Measurements from ENCODE around the gene LRRC3.

LRRC3 gene

DNA sequence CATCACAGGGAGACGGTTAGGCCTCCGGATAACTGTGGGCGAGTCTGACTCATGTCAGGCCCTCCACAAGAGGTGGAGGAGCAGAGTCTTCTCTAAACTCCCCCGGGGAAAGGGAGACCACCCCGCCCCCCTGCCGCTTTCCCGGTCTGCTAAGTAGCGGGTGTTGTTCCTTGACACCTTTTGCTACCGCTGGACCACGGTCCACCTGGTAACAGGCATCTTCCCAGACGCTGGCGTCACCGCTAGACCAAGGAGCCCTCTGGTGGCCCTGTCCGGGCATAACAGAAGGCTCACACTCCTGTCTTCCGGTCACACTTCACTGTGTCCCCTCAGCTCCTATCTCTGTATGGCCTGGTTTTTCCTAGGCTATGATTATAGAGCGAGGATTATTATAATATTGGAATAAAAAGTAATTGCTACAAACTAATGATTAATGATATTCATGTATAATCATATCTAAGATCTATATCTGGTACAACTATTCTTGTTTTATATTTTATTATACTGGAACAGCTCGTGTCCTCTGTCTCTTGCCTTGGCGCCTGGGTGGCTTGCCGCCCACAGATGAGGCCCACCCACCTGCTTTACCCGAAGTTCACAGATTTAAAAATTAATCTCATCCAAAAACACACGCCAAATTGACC is 24.4 kb downstream of the LRRC3 start:
- peak; percentile 46 for DNase-seq (ENCODE audit: low spot score)

DNA sequence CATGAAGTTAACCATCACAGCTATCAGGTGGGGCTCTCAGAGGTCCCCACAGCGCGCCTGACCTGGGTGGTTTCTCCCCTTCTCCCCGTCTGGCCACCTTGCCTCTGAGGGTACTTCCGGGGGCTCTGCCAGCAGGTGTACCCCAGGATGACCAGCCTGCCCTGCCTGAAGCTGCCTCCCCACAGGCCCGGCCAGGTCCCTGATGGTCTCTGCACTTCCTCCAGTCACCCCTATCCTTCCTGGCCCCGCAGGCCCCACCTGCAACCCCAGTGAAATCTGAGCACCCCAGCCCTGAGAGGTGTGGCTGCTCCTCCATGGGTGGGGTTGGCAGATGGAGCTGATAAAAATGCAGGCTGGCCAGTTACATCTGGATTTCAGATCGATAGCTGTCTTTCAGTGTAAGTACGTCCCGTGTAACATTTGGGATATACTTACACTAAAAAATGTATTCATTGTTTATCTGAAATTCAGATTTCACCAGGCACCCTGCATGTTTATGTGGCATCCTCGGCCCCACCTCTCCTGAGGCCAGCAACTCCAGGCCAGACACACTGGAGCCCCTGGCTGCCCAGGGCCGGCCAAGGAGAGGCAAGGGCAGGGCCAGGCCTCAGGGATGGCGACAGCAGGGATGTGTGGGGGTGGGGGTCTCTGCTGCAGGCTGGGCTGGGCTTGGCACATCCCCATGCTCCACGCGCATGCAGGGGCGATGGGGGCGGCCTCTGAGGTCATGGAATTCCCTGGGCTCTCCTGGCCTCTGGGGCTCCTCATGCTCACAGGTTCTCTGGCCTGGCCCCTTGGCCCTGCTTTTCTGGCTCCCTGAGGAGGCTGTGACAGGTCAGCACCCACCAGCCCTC is 25.1 kb downstream of the LRRC3 start:
- DNase-seq (ENCODE audit: low spot score), result no peak

DNA sequence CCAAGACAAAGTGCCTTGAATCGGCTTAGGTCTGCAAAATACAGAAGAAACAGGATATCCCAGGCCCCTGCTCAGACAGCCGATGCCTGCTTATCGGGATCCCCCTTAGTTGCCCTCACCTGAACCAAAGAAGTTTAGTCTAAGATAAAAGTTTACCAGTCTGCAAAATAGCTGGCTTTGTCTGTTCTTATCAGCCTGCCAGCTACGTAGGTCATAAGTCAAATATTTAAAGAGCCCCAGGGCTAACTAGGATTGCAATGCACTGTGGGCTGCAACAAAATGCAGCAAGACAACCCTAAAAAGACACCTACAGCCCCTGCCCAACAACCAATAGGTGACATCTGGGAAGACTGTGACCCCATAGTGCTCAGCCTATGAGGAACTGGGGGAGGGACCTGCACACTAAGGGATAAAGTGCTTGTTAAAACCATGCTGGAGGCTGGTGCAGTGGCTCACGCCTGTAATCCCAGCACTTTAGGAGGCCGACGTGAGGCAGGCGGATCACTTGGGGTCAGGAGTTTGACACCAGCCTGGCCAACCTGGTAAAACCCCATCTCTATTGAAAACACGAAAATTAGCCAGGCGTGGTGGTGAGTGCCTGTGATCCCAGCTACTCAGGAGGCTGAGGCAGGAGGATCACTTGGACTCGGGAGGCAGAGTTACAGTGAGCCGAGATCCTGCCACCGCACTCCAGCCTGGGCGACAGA is 27.4 kb downstream of the LRRC3 start:
- no peak for DNase-seq (ENCODE audit: low spot score)

DNA sequence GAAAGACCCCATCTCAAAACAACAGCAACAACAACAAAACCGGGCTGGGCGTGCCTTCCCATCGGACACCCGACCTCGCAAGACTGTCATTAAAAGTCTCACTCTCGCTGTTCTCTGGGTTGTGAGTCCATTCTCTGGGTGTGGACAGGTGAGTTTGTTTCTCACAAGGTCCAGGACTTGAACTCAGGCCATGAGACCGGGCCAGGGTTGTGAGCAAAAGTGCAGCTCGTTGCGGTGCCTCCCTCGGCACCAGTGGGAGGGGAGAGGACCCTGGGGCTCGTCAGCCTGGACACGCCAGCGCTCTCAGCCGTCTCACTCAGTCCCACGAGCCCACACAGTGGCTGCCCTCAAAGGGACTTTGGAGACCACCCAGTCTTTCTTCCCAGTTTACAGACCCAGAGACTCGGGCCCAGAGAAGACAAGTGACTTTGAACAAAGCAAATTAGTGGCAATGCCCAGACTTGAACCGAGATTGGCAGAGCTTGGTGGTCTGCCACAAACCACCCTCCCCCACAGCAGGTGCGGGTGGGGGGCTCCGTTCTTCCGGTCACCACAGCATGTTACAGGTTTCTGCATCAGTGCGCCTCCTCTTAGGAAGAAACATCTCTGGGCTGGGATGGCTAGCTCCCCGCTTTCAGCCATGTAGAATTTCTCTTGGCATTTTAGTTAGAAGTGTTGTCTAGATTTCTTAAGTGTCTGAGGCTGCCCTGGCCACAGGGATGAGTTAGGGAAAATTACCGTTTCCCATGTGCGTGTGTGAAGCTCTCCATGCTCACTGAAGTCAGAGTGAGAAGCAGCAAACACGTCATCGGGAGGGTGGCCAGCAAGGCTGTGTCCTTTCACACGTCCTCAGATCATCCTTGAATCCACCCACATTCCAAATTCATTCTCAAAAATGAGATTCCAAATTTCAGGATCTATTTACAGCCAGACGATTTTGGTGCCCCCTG is 28.3 kb downstream of the LRRC3 start:
- DNase-seq (ENCODE audit: low spot score), result no peak

DNA sequence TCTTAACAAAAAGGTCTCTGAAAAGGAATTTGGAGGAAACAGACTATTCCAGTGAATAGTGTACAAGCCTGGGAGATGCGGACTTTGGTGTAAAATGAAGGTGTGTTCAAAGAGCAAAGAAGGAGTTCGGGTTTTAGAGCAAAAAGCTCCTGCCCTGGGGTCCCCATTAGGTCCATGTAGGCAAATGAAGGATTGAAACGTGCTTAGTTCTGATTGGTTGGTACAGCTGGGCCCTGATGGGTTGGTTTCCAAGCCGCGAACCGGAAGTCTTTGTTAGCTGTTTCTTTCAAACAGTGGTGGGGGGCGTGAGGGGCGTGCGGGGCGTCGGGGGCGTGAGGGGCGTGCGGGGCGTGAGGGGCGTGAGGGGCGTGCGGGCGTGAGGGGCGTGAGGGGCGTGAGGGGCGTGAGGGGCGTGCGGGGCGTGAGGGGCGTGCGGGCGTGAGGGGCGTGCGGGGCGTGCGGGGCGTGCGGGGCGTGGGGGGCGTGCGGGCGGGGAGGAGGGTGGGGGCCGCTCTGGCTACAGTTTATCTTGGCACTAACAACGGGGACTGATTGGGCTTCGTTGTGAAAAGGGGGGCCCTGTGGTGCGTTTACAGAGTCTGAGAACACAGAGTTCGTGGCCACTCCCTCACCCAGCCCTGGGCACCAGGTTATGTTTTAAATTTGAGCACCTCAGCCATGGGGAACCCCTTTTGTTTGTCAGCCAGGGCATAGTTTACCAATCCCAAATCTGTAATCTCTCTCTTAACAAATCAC is 29.4 kb downstream of the LRRC3 start:
- DNase-seq (ENCODE audit: low spot score), result no peak

DNA sequence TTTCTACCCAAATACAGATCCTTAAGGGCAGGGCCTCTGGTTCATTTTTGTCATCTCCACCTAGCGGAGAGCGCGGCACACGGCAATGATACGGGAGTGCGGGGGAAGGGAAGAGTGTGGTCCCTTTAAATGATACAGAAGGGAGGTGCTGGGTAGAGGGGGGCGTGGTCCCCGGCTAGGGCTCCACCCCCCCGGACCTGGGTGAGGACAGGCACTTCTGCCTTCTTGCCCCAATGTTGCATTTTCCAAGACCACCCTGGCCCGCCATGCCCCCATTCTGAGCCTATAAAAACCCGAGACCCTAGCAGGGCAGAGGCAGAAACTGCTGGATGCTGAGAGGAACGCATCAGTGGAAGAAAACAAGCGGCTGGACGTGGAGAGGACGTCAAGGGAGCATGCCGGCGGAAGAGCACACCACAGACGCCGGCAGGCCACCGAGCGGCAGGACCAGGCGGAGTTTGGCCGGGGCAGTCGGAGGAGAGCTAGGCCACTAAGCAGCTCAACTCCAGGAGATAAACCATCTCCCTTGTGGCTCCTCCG is 30.0 kb downstream of the LRRC3 start:
- DNase-seq (ENCODE audit: low spot score), result peak; percentile 19

DNA sequence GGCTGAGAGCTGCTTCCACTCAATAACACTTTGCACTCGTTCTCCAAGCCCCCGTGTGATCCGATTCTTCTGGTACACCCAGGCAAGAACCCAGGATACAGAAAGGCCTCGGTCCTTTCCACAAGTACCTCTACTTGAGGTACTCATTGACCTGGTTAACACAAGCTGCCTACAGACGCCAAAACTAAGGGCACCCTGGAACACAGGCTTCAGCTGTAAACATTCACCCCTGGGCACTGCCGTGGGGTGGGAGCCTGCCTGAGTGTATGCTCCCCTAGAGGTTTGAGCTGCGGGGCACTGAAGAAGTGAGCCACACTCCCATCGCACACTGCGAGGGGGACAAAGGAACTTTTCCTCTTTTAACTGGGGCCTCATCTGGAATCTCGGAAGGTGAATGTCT is 30.5 kb downstream of the LRRC3 start:
- DNase-seq (ENCODE audit: low spot score), result no peak

DNA sequence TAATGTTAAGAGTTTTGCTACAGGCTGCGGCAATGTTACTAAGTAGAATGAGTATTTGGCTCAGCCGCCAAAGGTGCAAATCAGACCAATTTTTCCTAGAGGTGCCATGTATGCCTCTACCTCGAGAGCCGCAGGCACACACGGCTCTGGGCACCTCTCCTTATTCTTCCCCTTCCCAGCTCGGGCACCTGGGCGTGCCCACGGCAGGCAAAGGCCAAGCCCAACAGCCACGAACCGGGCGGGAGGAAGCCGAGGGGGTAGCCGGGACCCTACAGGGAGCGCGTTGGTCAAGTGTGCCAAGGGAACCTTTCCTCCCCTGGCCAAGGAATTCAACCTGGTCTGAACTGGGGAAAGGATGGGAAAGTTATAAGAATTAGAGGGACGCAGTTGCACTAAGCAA is 31.0 kb downstream of the LRRC3 start:
- DNase-seq (ENCODE audit: low spot score), result no peak

DNA sequence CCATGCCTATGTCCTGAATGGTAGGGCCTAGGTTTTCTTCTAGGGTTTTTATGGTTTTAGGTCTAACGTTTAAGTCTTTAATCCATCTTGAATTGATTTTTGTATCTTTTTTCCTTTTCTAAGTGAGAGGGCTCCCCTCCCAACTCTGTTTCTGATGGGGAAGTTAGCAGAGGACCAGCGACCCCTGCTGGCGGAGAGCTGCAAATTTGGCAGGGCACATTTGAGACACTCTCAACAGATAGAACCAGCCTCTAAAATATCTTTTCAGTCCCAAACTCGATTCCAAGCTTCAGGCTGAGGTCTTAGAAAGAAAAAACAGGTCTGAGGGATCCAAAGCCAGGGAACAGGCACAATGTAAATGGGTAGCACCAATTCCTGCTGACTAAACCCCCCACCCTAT is 32.5 kb downstream of the LRRC3 start:
- DNase-seq (ENCODE audit: low spot score), result peak; percentile 28

DNA sequence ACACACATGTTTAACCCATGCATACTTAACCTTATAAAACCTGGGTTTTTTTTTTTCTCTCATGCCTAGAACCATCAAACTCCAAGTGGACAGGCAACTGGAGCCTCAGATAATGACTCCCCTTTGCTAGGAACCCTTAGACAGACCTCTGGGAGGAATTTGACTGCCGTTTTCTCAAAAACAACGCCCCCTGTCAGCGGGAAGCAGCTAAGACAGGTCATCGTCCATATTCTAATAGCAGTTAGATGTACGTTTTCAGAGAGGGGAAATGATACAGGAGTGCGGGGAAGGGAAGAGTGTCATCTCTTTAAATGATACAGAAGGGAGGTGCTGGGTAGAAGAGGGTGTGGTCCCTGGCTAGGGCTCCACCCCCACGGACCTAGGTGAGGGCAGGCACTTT is 34.7 kb downstream of the LRRC3 start:
- DNase-seq (ENCODE audit: low spot score), result no peak

DNA sequence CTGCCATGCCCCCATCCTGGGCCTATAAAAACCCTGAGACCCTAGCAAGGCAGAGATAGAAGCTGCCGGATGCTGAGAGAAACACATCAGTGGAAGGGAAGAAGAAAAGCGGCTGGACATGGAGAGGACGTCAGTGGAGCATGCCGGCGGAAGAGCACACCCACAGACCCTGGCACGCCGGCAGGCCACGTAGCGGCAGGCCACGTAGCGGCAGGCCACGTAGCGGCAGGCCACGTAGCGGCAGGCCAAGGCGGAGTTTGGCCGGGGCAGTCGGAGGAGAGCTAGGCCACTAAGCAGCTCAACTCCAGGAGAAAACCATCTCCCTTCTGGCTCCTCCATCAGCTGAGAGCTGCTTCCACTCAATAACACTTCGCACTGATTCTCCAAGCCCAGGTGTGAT is 35.1 kb downstream of the LRRC3 start:
- DNase-seq (ENCODE audit: low spot score), result no peak

DNA sequence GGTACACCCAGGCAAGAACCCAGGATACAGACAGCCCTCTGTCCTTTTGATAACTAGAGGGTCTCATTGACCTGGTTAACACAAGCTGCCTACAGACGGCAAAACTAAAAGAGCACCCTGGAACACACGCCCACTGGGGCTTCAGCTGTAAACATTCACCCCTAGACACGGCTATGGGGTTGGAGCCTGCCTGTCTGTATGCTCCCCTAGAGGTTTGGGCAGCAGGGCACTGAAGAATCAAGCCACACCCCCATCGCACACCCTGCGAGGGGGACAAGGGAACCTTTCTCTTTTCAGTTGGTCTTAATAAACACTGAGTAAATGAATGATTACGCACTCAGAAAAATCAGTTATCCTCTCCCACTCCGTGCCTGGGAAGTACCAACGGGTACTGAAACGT is 35.5 kb downstream of the LRRC3 start:
- no peak for DNase-seq (ENCODE audit: low spot score)

DNA sequence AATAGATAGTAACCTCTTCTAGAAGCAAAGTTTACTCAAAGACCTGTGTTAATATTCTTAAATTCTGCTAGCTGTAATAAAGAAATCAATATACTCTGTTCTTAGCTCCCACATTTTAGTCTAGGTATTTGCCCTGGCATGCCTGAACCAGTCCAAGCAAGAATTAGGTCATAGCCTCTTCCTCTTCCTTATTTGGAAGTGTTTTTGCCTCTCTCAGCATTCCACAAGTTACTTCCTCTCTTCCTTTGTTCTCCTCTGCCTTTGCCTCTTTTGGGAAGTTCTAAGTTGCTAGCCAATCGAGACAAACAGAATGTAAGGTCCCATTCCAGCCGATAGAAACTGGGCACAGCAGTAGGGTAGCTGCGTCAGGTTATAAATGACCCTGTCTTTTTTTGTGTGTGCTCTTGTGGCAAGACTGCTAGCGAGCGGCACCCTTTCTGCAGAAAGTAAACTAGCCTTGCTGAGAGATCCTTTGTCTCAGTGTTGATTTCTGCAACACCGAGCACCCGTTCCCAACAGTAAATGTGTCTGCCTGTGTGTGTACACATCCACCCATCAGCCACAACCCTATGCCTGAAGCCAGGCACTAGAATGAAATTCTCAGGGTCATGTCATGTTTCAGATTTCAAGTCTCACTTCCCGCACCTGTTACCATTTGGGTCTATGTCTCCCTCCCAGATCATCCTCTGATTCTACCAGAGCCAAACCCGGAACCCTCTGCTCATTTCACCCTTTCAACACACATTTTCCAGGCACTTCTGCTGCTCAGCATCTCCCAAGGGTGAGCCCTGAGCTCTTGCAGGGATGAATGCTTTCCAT is 37.5 kb downstream of the LRRC3 start:
- DNase-seq (ENCODE audit: low spot score), result no peak

DNA sequence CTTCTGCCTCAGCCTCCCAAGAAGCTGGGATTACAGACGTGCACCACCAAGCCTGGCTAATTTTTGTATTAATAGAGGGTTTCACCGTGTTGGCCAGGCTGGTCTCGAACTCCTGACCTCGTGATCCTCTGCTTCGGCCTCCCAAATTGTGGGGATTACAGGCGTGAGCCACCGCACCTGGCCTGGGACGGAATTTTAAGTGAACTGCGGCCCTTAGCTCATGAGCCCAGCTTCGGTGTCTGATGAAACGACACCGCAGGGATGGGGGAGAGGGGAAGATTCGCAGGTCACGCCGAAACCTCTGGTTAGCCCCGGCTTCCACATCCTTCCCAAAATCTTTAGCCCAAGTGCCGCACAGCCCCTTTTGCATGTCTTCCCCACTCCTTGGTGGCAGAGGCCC is 39.1 kb downstream of the LRRC3 start:
- no peak for DNase-seq (ENCODE audit: low spot score)

DNA sequence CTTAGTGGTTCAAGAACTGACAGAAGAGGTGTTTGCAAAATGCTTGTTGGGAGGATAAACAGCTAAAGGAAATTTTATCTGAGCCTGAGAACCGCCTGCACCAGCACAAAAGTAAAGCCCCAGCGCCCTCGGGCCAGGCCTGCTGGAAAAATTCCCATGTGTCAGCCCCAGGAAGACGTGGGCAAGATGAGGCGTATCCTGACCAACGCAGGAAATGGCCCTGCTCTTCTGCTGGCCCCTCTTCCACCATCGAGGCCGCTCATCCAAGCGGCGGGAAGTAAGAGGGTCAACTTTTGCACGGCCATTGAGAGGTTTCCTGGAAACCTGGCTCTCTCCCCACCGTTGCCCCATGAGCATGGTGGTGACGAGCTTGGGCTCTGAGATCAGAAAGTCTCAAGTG is 39.6 kb downstream of the LRRC3 start:
- DNase-seq (ENCODE audit: low spot score), result no peak

DNA sequence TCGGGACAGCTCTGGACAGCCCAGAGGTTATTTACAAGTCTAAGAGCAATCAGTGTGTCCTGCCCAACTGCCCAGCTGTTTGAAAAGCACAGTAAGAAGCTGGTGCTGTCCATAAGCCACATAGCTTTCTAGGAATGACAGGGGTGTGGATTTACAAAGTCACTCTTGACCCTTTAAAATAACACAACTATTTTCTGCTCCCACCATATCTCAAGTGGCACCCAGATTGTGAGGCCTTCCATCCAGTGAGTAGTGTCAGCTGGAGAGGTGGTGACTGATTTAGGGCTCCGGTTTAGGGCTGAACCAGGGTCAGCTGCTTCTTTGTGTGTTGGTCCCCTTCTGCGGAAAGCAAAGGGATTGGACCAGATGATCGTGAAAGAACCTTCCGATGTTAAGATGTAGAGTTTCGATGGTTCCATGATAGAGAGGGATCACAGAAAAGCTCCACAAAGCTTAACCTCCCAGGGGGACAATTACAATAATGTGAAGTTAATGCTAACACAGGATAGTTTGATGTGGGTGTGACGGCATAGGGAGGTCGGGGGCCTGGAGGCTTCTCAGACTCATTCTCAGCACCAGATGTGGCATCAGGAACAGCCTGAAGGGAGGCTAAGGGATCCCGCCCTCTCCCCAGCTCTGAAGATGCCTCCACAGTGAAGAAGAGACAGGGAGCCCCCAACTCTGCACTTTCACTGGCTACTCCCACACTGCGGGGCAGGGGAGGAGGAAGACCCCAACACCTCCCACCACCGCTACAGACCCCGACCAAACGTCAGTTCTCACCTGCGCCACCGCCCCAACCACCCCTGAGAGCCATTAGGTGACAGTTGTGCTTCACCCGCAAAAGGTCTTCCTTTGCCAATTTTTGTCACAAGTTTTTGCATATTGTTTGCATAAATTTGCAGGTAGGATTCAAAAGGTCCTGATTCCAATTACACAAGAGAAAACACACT is 40.6 kb downstream of the LRRC3 start:
- DNase-seq (ENCODE audit: low spot score), result no peak

DNA sequence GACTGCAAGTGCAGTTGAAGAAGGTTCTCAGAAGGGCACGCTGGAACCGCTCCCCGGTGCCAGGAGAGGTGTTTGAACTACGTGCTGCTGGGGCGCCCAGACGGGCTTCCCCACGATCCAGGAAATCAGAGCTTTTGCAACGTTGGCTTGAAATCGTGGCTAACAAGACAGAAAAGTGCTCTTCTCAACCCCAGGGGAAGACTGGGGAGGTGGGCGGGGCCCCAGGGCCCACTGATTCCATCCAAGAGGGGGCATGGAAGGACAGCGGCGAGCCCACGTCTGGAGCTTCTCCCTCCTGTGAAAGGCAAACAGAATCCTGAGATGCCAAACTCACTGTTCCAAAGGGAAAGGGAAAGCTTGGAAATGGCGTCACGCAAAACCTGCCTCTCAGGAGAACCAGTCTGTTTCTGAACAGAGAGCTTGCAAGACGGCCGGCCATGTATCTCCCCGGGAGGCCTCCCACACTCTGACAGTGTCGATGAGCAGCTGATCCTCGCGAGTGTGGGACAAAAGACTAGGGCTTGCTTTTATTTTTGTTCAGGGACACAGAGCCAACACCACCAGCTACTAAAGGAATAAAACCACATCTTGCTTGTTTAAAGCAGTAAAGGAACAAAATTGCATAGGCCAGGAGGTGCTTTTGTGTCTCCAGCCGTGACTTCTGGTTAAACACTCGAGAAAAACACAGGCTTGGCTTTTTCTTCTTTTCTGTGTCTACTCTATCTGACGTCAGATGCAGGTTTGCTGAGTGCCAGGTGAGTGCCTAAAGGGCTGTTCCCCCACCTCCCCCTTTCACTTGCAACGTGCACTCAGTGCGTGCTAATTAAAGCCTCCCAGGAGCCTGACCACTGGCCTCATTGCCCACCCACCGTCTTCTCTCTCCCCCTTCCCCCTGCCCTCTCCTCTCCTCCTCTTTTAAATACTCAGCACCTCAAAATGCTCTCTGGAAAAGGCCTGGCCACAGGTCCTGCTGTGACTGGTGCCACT is 41.5 kb downstream of the LRRC3 start:
- no peak for DNase-seq (ENCODE audit: low spot score)

DNA sequence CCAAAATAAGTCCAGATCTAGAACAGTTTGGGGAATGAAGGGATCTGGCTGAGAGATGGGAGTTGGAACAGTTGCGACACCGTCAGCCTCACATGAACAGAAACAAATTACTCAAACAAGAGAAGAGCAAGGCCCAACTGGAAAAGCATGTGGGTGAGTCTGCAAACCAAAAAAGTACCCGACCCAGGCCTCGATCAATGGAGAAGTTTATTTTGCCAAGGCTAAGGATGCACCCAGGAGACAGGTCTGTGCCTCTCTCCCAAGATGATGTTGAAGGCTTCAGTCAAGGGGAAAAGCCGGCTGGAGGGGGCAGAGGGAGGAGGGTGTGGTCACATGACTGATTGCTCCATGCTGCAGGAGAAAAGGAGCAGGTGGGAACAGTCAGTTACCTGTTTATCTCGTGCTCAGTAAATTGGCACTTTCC is 42.4 kb downstream of the LRRC3 start:
- DNase-seq (ENCODE audit: low spot score), result no peak

All from CD4-positive, alpha-beta T cell treated with Interleukin-15 for 4 hours (primary cell).